ENCODE measurements around the gene GPR26.
A peak's percentile ranks its signal among the peaks of the same experiment; 100 is the strongest.

The GPR26 gene

DNA sequence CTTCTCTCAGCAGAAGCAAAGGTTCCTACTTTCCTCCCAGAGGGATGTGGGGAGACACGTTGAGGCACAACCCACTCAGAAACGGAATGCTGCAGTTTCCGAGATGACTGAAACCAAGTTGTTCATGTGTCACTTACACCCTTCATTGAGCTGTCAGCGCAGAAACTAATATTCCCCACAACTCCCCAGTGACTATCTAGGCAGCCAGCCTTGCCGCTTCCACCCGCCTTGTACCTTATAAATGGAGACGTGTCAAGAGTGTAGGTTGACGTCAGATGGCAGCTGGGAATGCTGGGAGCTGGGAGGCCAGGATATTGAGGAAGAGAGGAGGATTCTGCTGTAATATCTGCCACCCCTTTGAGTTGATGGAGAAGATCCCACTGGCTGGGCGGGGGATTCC, 15.1 kb downstream of the GPR26 start:
- no peak overlapping the region for H3K4me3 ChIP-seq (ENCODE audit: low read length)
- no peak for DNase-seq (ENCODE audit: low read depth)
- TF ChIP-seq, protein P1, sequence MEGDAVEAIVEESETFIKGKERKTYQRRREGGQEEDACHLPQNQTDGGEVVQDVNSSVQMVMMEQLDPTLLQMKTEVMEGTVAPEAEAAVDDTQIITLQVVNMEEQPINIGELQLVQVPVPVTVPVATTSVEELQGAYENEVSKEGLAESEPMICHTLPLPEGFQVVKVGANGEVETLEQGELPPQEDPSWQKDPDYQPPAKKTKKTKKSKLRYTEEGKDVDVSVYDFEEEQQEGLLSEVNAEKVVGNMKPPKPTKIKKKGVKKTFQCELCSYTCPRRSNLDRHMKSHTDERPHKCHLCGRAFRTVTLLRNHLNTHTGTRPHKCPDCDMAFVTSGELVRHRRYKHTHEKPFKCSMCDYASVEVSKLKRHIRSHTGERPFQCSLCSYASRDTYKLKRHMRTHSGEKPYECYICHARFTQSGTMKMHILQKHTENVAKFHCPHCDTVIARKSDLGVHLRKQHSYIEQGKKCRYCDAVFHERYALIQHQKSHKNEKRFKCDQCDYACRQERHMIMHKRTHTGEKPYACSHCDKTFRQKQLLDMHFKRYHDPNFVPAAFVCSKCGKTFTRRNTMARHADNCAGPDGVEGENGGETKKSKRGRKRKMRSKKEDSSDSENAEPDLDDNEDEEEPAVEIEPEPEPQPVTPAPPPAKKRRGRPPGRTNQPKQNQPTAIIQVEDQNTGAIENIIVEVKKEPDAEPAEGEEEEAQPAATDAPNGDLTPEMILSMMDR (conservative IDR thresholded peaks at IDR 0.05; ENCODE audit: low read length), result no peak

DNA sequence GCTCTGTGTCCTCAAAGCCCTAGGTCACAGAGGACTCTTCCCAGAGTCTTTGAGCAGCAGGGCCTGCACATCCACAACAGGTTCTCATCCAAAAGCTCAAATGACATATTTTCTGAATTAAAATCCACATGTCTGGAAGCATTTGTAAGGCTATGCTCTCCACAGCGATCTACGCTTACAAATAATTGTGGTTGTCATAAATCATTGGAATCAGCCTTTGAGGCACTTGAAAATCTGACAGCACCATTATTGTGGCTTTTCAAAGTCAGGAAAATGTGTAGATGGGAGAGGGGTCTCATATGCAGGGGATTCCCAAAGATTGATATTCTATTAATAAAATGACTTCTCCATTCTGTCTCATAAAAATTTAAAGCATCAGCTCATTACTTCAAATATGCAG, 16.3 kb downstream of the GPR26 start:
- H3K4me3 ChIP-seq (ENCODE audit: low read length), result no peak overlapping the region
- peak; percentile 25 for DNase-seq (ENCODE audit: low read depth)
- TF ChIP-seq, protein P1 (conservative IDR thresholded peaks at IDR 0.05; ENCODE audit: low read length), result no peak

DNA sequence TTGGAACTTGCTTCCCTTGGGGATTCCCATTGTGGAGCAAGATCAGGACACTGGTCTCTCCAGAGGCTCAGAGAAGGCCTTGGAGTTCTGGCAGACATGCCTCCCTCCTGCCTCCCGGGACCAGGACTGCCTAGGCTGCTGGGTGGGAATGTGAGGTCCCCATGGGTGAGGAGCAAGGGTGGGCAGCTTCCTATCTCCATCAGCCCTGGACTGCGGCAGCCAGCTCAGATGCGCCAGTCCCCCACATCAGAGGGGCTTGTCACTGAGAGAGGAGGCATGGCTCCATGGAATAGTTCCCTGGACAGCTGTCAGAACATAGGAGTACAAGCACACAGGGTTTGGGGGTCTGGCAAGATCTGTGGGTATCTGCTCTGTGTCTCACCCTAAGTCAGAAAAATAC, 17.3 kb downstream of the GPR26 start:
- DNase-seq (ENCODE audit: low read depth), result no peak
- TF ChIP-seq, protein P1 (conservative IDR thresholded peaks at IDR 0.05; ENCODE audit: low read length), result no peak
- no peak overlapping the region for H3K4me3 ChIP-seq (ENCODE audit: low read length)

DNA sequence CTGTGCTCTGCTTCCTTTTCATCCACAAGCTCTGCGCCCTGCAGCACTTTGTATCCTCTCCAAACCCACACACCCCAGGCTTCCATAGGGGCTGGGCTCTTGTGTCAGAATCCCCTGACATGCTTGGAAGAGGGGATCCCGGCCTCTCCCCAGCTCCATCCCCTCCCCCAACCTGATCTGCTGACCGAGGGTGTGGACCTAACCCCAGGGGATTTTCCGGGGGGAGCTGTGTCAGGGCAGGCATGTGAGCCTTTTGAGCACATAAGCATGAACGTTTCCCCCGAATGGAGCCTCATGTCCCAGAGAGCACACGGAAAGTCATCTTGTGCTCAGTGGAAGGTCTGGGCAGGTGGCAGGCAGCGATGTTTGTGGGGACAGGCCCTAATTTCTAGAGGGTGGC, 17.7 kb downstream of the GPR26 start:
- no peak overlapping the region for H3K4me3 ChIP-seq (ENCODE audit: low read length)
- TF ChIP-seq, protein P1 (conservative IDR thresholded peaks at IDR 0.05; ENCODE audit: low read length), result no peak
- no peak for DNase-seq (ENCODE audit: low read depth)

DNA sequence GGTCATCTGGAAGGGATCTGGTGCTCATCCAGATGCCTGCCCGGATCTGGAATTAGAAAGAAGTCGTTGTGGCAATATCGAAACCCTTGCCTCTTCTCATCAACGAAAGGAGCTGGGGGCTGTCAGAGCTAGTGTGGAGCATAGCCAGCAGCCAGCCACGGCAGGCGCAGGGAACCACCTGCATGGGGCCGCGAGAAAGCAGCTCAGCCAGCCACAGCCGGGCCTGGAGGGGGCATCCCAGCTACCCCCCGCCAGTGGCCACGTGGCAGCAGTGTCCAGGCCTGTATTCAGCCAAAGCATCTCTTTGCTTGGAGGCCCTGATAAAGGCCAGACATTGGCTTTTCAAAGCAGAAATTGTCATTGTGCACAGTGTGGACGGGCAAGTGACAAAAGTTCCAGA, 19.1 kb downstream of the GPR26 start:
- DNase-seq (ENCODE audit: low read depth), result no peak
- TF ChIP-seq, protein P1 (conservative IDR thresholded peaks at IDR 0.05; ENCODE audit: low read length), result no peak
- H3K4me3 ChIP-seq (ENCODE audit: low read length), result no peak overlapping the region

DNA sequence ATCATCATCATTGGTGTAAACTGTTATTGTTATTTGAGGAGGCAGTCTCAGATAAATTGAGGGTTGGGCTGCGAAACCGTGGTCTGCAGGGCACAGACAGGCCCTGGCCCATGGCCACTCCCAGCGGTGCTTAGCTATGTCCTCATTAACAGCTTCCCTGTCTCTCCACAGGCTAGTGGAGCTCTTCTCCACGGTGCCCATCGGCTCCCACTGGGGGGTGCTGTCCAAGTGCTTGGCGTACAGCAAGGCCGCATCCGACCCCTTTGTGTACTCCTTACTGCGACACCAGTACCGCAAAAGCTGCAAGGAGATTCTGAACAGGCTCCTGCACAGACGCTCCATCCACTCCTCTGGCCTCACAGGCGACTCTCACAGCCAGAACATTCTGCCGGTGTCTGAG, 21.6 kb downstream of the GPR26 start:
- DNase-seq (ENCODE audit: low read depth), result no peak
- TF ChIP-seq, protein P1 (conservative IDR thresholded peaks at IDR 0.05; ENCODE audit: low read length), result no peak

DNA sequence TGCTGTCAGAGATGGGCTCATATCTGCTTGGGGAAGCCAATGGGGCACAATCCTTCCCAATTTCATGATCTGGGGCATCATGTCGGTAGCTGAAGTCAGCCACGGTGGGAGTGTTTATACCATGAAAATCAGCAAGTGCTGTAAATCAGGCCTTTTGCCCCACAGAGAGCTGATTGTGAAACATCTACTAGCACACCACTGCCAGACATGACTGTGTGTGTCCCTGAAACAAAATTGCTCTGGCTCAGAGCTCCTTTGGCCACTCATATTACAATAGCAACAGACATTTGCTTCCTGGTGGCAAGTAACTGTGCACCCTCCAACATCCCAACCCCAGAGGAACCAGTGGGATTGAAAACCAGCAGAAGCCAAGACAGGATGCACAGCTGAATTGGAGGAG, 23.7 kb downstream of the GPR26 start:
- DNase-seq (ENCODE audit: low read depth), result no peak
- TF ChIP-seq, protein P1 (conservative IDR thresholded peaks at IDR 0.05; ENCODE audit: low read length), result no peak
- H3K4me3 ChIP-seq (ENCODE audit: low read length), result no peak overlapping the region

More for the DNA sequence above, 21.6 kb downstream of the GPR26 start:
- H3K4me3 ChIP-seq (ENCODE audit: low read length), result no peak overlapping the region

All from AG10803 (cell line).